ENCODE results near the gene UQCR10.
A peak's percentile ranks its signal among the peaks of the same experiment; 100 is the strongest.

UQCR10 gene

GRCh38 chr22:29765905-29766631 is 1.1 kb upstream of the UQCR10 start:
- peak; percentile 4 for DNase-seq (ENCODE audit: low read depth)

GRCh38 chr22:29766632-29767170 is 468 bp upstream of the UQCR10 start, which contains the start of gene ZMAT5:
ZMAT5 (minus strand) TSS chr22:29767007; CDS start chr22:29748544, 18,463 bp downstream.
- peak; percentile 78 for DNase-seq (ENCODE audit: low read depth)

- DNase-seq (ENCODE audit: low read depth), result no peak
These were observed 1.0 kb downstream of the UQCR10 start for GRCh38 chr22:29768052-29768693.

DNA sequence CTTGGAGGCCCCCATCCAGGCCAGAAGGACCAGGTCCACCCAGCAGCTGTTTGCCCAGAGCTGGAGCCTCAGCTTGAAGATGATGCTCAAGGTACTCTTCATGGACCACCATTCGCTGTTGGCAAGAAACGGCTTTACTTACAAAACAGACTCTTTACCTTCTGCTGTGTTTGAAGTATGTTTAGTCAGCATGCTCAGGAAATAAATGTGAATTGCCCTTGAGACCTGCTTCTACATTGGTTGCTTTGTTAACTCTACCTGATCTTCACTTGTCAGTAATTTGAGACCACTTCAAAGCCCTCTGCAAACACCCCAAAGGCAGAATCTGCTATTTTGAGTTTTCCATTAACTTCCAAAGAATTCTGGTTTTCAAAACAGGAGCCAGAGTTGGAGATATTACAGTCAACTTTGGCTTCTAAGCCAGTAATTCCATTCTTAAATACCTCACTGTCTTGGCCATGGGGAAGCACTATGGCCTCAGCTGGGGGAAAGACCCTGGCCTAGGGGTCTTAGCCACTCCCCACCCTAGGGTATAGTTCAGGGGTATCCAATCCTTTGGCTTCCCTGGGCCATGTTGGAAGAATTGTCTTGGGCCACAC is 2.7 kb downstream of the UQCR10 start:
- DNase-seq (ENCODE audit: low read depth), result no peak

GRCh38 chr22:29772170-29772641 is 5.0 kb downstream of the UQCR10 start:
- no peak for DNase-seq (ENCODE audit: low read depth)

DNA sequence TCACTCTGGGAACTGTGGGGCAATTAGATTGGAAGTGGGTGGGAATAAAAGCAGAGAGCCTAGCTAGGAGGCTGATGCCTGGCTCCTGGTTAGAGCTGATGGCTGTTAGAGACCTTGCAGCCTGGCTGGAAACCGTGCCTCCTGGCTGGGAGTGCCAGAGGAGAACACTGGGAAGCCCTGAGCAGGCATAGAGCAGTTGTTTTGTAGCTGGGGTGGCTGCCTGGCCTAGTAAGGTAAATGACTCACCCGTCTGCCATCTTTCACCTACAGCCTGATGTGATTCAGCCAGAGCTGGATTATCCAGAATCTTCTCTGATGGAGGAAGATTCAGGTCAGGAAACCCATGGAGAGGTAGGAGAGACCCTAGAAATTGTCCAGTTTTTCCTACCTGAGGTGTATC is 6.1 kb downstream of the UQCR10 start:
- DNase-seq (ENCODE audit: low read depth), result no peak

GRCh38 chr22:29780220-29780619 is 13.1 kb downstream of the UQCR10 start:
- DNase-seq (ENCODE audit: low read depth), result no peak

DNA sequence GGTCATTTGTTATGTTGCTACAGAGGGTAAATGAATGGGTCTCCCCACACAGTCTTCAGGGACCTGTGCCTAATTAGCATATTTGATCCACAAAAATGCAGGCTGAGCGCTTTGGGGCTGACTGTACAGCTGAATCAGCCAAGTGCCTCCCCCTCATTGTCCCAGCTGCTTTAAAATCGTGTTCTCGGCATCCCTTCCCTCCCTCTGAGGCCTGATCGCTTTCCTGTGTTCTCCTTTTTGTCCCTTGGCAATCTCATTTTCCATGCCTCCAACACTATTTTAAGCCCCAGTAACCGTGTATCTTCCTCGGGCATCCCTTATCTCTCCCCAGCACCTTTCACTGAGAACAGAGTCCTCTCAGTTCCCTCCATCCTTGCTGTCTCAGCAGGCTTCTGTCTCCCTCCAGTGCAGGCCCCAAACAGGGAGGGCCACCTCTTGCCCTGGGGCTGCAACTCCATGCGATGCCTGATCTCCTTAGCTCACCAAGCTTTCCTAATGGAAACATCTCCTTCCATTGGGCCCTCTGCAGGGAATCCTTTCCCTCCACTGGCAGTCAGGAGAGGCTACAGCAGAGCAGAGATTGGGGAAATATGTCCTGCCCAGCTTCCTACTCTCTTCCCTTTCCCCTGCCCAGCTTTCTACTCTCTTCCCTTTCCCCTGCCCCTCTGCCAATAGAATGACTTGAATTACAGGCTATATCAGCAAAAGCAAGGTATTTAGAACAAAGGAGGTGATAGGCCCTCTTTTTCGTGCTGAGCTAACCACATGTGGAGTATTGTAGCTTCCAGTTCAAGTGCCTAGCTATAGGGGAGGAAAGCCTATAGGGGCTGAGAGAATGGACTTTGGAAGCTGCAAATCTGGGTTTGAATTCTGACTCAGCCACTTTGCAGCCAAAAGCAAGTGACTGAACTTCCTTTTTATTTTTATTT is 13.8 kb downstream of the UQCR10 start:
- DNase-seq (ENCODE audit: low read depth), result no peak

GRCh38 chr22:29782061-29782845 is 15.1 kb downstream of the UQCR10 start:
- DNase-seq (ENCODE audit: low read depth), result no peak

DNA sequence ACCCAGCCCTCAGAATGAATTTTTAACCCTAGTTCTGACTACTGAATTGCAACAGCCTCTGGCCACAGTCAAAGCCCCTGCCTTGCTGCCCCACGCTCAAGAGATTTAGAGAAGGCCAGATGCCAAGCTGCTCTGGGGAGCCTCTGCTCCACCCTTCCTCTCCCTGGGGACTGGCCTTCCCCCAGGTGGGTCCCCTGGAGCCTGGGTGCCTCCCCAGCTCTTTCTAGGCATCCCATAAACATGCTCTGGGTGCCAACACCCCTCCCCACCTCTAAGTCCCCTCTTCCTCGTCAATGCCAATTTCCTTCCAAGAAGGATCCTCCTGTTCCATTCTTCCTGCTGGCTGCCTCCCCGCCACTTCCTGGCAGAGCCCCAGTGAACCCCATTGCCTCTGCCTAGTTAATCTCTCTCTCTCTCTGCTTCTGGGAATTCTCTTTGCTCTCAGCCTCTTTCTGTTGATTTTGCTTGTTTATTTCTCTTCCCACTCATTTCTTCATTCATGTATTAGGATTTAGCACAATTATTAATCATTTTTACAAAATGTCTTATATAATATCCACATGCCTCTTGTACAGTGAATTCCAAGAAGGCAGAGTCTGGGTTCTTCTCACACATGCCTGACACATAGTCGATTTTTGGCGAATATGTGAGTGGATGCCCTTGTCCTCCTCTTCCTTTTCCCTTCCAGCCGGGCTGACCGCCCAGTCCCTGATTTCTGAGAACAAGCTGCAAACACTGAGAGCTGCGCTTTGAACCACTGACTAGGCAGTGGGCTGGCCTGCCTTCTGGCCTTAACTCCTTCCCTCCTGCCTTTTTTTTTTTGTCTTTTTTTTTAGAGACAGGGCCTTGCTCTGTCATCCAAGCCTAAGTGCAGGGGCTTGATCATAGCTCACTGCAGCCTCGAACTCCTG is 17.5 kb downstream of the UQCR10 start:
- DNase-seq (ENCODE audit: low read depth), result no peak

GRCh38 chr22:29786031-29786430 is 18.9 kb downstream of the UQCR10 start:
- no peak for DNase-seq (ENCODE audit: low read depth)

DNA sequence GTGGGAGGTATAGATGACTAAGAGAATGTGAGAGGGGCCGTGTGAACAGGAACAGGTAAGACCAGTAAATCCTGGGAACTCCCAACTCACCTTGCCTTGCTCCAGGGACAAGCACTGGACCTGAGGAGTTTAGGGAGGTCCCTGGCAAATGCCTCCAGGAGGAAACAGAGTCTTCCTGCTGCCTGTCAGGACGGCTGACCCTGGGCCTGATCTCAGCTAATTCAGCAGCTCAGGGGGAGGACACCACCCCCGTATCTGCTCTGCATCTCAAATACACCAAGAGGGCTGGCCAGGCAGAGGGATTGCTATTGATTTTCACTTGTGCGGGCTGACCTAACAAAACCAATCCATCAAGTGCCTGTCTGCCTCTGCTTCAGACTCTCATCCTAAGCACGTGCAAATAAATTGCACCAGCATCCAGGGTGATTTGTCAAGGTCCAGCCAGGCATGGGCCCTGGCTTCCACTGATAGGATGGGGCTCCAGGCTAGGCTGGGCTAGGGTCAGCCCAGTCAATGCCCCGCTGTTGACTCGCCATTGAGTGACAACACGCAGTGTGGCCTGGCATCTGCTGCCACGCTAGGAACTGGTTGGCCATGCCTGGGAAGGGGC is 20.3 kb downstream of the UQCR10 start:
- DNase-seq (ENCODE audit: low read depth), result no peak

DNA sequence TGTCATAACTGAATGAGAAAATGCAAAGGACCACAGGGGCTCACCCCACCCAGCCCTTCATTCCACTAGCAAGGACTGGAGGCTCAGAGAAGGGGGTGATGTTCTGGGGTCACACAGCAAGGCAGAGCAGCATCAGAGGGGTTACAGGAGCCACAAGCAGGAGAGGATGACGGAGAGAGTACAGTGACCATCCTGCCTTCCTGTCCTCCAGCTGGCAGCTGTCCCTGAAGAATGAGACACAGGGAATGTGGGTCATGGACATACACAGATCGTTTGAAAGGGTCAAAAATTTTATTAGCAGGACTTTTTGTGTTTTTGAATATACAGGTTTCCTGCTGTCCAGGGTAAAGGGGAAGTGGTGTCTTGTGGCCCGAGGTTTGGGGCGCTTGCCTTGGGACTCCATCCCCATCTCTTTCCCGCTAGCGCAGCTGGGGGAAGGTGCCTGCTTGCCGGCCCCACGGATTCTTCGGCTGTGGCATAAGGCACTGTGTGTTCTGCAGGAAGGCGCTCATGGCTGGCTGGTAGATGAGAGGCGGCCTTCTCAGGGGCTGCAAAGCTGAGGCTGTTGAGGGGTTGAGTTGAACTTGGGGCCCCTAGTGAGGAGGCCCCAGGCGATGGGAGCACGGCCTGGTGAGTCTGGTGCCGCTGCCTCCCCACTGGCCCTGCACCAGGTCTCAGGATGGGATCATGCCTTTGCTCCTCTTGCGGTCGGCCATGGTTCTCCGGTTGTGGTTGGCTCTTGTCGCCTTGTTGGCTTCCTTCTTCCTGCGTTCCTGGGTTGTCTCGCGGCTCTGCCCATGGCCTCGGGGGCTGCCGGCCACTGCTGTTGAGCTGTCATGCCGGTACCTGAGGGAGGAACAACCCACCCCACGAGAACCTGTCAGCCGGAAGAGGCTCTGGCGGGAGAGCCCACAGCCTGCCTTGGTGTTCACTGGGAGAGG is 21.4 kb downstream of the UQCR10 start:
- DNase-seq (ENCODE audit: low read depth), result no peak

DNA sequence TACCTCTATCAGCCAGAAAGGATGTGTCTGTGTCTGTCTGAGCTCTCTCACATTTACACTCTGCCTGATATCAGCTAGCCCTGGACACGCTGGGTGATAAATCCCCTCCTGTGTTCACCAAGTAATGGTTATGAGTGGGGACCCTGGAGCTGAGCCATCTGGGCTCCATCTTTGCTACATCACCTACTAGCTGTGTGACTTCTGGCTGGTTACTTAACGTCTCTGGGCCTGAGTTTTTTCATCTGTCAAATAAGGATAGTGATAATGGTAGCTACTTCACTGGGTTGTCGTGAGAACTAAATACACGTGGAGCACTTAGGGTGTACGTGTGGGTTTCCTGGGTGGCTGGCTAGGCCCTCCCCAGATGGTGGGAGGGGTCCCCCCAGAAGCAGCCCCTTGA is 22.9 kb downstream of the UQCR10 start:
- no peak for DNase-seq (ENCODE audit: low read depth)

- no peak for DNase-seq (ENCODE audit: low read depth)
These were observed 26.2 kb downstream of the UQCR10 start for GRCh38 chr22:29793396-29793795.

DNA sequence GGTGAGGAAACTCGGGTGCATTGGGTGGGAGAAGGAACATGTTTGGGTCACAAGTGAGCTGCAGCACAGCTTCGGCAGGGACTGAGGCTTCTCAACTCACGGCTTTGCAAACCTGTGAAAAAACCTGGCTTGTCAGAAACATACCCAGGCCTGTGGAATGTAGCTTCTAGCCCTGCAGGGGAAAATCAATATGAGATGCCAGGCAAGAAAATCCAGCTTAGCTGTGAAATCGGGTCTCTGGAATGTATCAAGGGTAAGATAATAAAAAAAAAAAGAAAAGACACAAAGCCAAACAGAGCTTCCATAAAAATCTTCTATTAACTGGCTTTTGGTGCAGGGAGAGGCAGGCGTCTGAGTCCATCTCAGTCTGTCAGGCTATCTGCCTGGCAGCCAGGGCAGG is 28.5 kb downstream of the UQCR10 start:
- DNase-seq (ENCODE audit: low read depth), result no peak

DNA sequence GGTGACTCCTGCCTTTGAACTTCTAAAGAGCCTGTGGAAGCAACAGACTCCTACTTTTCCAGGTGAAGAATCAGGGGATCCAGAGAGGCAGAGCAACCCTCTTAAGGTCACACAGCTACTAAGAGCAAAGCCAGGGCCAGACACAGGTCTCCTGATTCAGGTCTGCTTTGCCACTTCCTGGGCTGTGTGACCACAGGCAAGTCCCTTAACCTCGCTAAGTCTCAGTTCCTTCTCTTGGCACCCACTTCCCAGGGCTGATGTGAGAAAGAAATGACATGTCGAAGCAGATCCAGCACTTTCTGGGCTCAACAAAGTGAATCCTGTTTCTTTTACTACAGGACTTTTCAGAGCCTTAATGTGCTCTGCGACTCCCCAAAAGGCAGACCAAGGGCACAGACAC is 30.2 kb downstream of the UQCR10 start:
- no peak for DNase-seq (ENCODE audit: low read depth)

- DNase-seq (ENCODE audit: low read depth), result no peak
These were observed 31.1 kb downstream of the UQCR10 start for GRCh38 chr22:29798318-29798717.
